ENCODE results near the gene TANGO6.

- TF ChIP-seq CTCF (conservative IDR thresholded peaks at IDR 0.05; ENCODE audit: low read length) (no peak), EZH2phosphoT487 (IDR thresholded peaks at IDR 0.05; ENCODE audit: borderline replicate concordance, low read depth, low read length) (no peak)
These were observed 93.7 kb downstream of the TANGO6 start for GRCh38 chr16:68936736-68937631.
